Measurements from ENCODE around the gene CCDC182.

CCDC182 gene

GRCh38 chr17:57724026-57724728 is 20.9 kb downstream of the CCDC182 start:
- TF ChIP-seq EGR1 (IDR thresholded peaks at IDR 0.05), result no peak
- TF ChIP-seq YY1 (IDR thresholded peaks at IDR 0.05; ENCODE audit: low read depth), result no peak
- TF ChIP-seq CEBPB (IDR thresholded peaks at IDR 0.05), result no peak
- TF ChIP-seq USF1 (IDR thresholded peaks at IDR 0.05), result no peak
- no peak for TF ChIP-seq FOXM1 (IDR thresholded peaks at IDR 0.05; ENCODE audit: borderline replicate concordance, low read depth)
- TF ChIP-seq, protein P1, sequence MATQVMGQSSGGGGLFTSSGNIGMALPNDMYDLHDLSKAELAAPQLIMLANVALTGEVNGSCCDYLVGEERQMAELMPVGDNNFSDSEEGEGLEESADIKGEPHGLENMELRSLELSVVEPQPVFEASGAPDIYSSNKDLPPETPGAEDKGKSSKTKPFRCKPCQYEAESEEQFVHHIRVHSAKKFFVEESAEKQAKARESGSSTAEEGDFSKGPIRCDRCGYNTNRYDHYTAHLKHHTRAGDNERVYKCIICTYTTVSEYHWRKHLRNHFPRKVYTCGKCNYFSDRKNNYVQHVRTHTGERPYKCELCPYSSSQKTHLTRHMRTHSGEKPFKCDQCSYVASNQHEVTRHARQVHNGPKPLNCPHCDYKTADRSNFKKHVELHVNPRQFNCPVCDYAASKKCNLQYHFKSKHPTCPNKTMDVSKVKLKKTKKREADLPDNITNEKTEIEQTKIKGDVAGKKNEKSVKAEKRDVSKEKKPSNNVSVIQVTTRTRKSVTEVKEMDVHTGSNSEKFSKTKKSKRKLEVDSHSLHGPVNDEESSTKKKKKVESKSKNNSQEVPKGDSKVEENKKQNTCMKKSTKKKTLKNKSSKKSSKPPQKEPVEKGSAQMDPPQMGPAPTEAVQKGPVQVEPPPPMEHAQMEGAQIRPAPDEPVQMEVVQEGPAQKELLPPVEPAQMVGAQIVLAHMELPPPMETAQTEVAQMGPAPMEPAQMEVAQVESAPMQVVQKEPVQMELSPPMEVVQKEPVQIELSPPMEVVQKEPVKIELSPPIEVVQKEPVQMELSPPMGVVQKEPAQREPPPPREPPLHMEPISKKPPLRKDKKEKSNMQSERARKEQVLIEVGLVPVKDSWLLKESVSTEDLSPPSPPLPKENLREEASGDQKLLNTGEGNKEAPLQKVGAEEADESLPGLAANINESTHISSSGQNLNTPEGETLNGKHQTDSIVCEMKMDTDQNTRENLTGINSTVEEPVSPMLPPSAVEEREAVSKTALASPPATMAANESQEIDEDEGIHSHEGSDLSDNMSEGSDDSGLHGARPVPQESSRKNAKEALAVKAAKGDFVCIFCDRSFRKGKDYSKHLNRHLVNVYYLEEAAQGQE (IDR thresholded peaks at IDR 0.05; ENCODE audit: low read depth), result no peak
- no peak for TF ChIP-seq NFIC (IDR thresholded peaks at IDR 0.05)
- TF ChIP-seq, protein P2, sequence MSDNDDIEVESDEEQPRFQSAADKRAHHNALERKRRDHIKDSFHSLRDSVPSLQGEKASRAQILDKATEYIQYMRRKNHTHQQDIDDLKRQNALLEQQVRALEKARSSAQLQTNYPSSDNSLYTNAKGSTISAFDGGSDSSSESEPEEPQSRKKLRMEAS (IDR thresholded peaks at IDR 0.05), result no peak
- no peak for TF ChIP-seq CREB1 (IDR thresholded peaks at IDR 0.05; ENCODE audit: low read depth)
- no peak for TF ChIP-seq TEAD4 (IDR thresholded peaks at IDR 0.05)
- TF ChIP-seq RAD21 (IDR thresholded peaks at IDR 0.05; ENCODE audit: low read depth), result no peak
- TF ChIP-seq EP300 (IDR thresholded peaks at IDR 0.05; ENCODE audit: borderline replicate concordance), result no peak
- TF ChIP-seq TCF12 (IDR thresholded peaks at IDR 0.05; ENCODE audit: low read depth), result no peak

DNA sequence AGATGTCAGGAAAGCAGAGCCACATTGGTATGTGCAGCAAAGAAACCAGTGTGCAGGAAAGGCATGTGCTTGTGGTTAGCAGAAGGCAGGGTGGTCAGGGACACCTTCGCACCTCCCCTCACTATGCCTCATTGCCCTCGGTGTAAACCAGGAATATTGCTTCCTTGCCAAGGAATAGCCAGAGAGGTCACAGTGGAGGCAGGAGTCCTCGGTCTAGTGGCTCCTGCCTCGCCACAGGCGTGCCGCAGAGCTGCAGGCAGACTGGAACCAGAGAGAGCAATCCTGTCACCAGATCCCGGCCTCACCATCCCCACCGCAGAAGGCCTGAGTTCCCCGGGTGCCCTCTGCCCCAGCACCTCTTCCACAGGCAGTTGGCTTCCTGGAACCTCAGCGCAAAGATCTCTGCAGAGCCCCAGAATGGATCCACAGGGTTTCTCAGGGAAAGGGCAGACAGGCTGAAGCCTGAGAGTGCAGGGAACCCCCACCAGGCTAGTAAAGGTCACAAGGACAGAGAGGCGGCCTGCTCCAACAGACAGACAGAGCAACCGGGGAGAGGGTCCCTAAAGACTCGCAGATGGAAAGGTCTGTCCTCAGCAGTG is 21.6 kb downstream of the CCDC182 start:
- no peak for TF ChIP-seq TAF1 (IDR thresholded peaks at IDR 0.05; ENCODE audit: low read depth)
- no peak for TF ChIP-seq TEAD4 (IDR thresholded peaks at IDR 0.05)
- TF ChIP-seq YY1 (IDR thresholded peaks at IDR 0.05; ENCODE audit: low read depth), result no peak
- TF ChIP-seq EP300 (IDR thresholded peaks at IDR 0.05; ENCODE audit: borderline replicate concordance), result no peak
- TF ChIP-seq, protein P2 (IDR thresholded peaks at IDR 0.05), result no peak
- TF ChIP-seq NFIC (IDR thresholded peaks at IDR 0.05), result no peak
- no peak for TF ChIP-seq USF1 (IDR thresholded peaks at IDR 0.05)
- TF ChIP-seq, protein P1 (IDR thresholded peaks at IDR 0.05; ENCODE audit: low read depth), result no peak
- no peak for TF ChIP-seq EGR1 (IDR thresholded peaks at IDR 0.05)
- TF ChIP-seq ZBTB7A (IDR thresholded peaks at IDR 0.05; ENCODE audit: low read depth), result no peak

- TF ChIP-seq CEBPB (IDR thresholded peaks at IDR 0.05) (no peak), USF1 (IDR thresholded peaks at IDR 0.05) (no peak), TCF12 (IDR thresholded peaks at IDR 0.05; ENCODE audit: low read depth) (no peak), CREB1 (IDR thresholded peaks at IDR 0.05; ENCODE audit: low read depth) (no peak), TAF1 (IDR thresholded peaks at IDR 0.05; ENCODE audit: low read depth) (no peak), TEAD4 (IDR thresholded peaks at IDR 0.05) (no peak), EGR1 (IDR thresholded peaks at IDR 0.05) (no peak), NFIC (IDR thresholded peaks at IDR 0.05) (no peak), YY1 (IDR thresholded peaks at IDR 0.05; ENCODE audit: low read depth) (no peak), FOXM1 (IDR thresholded peaks at IDR 0.05; ENCODE audit: borderline replicate concordance, low read depth) (no peak), EP300 (IDR thresholded peaks at IDR 0.05; ENCODE audit: borderline replicate concordance) (no peak), RAD21 (IDR thresholded peaks at IDR 0.05; ENCODE audit: low read depth) (no peak), ZBTB7A (IDR thresholded peaks at IDR 0.05; ENCODE audit: low read depth) (no peak)
- TF ChIP-seq, protein P2 (IDR thresholded peaks at IDR 0.05), result no peak
- TF ChIP-seq, protein P1 (IDR thresholded peaks at IDR 0.05; ENCODE audit: low read depth), result no peak
These were observed 22.4 kb downstream of the CCDC182 start for GRCh38 chr17:57722704-57723043.
